Gastroesophageal sphincter (tissue), 3 donors: ENCODE measurements around the gene LONP2.

ENCODE experiments used
- EP300 ChIP-seq: sonication (generic); formaldehyde crosslinking; IDR thresholded peaks from one replicate; pipeline ENCODE4 v1.6.1; 2017; ENCODE audit warnings: antibody characterized with exemption, mild to moderate bottlenecking
- TF ChIP-seq, protein P1 (sequence below), 4 experiments: fragments of 200-600 bp in 2 of 4; fragments of 450-650 bp in 2 of 4; sonication (generic) in 1 of 4; IDR thresholded peaks; one replicate each; pipeline ENCODE4 v1.5.1; 2017 to 2019; ENCODE audit warnings: antibody characterized with exemption in 4 of 4, mild to moderate bottlenecking in 2 of 4, moderate library complexity in 2 of 4

GRCh38 chr16:48378836-48379235, 134.7 kb downstream of the LONP2 start:
- TF ChIP-seq, protein P1, sequence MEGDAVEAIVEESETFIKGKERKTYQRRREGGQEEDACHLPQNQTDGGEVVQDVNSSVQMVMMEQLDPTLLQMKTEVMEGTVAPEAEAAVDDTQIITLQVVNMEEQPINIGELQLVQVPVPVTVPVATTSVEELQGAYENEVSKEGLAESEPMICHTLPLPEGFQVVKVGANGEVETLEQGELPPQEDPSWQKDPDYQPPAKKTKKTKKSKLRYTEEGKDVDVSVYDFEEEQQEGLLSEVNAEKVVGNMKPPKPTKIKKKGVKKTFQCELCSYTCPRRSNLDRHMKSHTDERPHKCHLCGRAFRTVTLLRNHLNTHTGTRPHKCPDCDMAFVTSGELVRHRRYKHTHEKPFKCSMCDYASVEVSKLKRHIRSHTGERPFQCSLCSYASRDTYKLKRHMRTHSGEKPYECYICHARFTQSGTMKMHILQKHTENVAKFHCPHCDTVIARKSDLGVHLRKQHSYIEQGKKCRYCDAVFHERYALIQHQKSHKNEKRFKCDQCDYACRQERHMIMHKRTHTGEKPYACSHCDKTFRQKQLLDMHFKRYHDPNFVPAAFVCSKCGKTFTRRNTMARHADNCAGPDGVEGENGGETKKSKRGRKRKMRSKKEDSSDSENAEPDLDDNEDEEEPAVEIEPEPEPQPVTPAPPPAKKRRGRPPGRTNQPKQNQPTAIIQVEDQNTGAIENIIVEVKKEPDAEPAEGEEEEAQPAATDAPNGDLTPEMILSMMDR (IDR thresholded peaks at IDR 0.05), result no peak
- no peak for TF ChIP-seq EP300
